Tibial nerve (tissue), 3 donors: ENCODE data around the gene S1PR1.

ENCODE experiments used
- POLR2A ChIP-seq, 2 donors: fragments of 450-650 bp; IDR thresholded peaks; one replicate each; pipeline ENCODE4 v1.6.1; 2017; ENCODE audit warnings: antibody characterized with exemption in 2 of 2, mild to moderate bottlenecking in 2 of 2, moderate library complexity in 2 of 2
- TF ChIP-seq, protein P1 (sequence below), 5 experiments: fragments of 200-600 bp in 3 of 5; fragments of 450-650 bp in 2 of 5; sonication (generic) in 3 of 5; IDR thresholded peaks; one replicate each; pipeline ENCODE4 v1.5.1; 2016 to 2019; ENCODE audit warnings: antibody characterized with exemption in 5 of 5, mild to moderate bottlenecking in 3 of 5, moderate library complexity in 2 of 5

- TF ChIP-seq, protein P1, sequence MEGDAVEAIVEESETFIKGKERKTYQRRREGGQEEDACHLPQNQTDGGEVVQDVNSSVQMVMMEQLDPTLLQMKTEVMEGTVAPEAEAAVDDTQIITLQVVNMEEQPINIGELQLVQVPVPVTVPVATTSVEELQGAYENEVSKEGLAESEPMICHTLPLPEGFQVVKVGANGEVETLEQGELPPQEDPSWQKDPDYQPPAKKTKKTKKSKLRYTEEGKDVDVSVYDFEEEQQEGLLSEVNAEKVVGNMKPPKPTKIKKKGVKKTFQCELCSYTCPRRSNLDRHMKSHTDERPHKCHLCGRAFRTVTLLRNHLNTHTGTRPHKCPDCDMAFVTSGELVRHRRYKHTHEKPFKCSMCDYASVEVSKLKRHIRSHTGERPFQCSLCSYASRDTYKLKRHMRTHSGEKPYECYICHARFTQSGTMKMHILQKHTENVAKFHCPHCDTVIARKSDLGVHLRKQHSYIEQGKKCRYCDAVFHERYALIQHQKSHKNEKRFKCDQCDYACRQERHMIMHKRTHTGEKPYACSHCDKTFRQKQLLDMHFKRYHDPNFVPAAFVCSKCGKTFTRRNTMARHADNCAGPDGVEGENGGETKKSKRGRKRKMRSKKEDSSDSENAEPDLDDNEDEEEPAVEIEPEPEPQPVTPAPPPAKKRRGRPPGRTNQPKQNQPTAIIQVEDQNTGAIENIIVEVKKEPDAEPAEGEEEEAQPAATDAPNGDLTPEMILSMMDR (IDR thresholded peaks at IDR 0.05): no peak
- no peak for TF ChIP-seq POLR2A (IDR thresholded peaks at IDR 0.05)
Observed at GRCh38 chr1:101267082-101267481, 30.3 kb downstream of the S1PR1 start.
